HCT116 (cell line): ENCODE results near the gene NUP188.

Experiments used
- EZH2 ChIP-seq: fragments of 200-600 bp; sonication (generic); IDR thresholded peaks from 2 replicates; pipeline ENCODE4 v1.6.1; 2017; ENCODE audit warnings: antibody characterized with exemption, mixed run types
- EZH2phosphoT487 ChIP-seq: fragments of 200-600 bp; IDR thresholded peaks from 2 replicates; pipeline ENCODE4 v1.6.1; 2018; ENCODE audit warnings: antibody characterized with exemption, borderline replicate concordance
- FOSL1 ChIP-seq: IDR thresholded peaks from 2 replicates; pipeline ENCODE4 v1.6.1; 2012; ENCODE audit warnings: low read depth
- POLR2A ChIP-seq: IDR thresholded peaks from 2 replicates; pipeline ENCODE4 v1.7.0; 2011; ENCODE audit warnings: borderline replicate concordance; ENCODE audit not compliant: insufficient read depth, insufficient read length; ENCODE audit errors: extremely low read depth
- RAD21 ChIP-seq: IDR thresholded peaks from 2 replicates; pipeline ENCODE4 v1.6.1; 2012; ENCODE audit warnings: low read depth, mild to moderate bottlenecking
- YY1 ChIP-seq: IDR thresholded peaks from 2 replicates; pipeline ENCODE4 v1.6.1; 2011; ENCODE audit warnings: low read length, low read depth, moderate library complexity, mild to moderate bottlenecking; ENCODE audit not compliant: insufficient replicate concordance; ENCODE audit errors: extremely low read depth
- TF ChIP-seq, protein P1 (sequence below), 3 experiments: fragments of 200-600 bp in 1 of 3; sonication (generic) in 1 of 3; IDR thresholded peaks in 2 of 3; conservative IDR thresholded peaks in 1 of 3; 2 replicates each; pipeline ENCODE4 v1.5.1; 2012 to 2017; ENCODE audit warnings: low read depth in 2 of 3, low read length in 2 of 3, antibody characterized with exemption in 1 of 3, borderline replicate concordance in 1 of 3, control low read depth in 1 of 3, mild to moderate bottlenecking in 1 of 3, mixed read lengths in 1 of 3, mixed run types in 1 of 3, moderate library complexity in 1 of 3; ENCODE audit not compliant: insufficient read depth in 1 of 3

DNA sequence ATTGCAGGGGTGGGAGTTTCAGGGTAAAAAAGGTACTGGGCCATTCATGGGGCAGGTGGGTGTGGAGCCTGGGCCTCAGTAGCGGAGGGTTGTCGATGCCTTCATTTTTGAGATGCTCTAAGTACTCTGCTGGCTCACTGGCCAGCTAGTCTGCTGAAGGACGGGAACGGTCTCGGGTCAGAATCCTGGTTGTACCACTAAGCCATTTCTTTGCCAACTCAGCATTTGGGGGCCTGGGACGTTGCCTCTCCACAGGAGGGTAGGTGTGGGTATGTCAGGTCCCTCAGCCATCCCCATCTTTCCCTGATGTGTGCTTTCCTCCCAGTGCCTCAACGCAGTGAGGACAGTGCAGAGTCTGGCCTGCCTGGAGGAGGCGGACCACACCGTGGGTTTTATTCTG, 55.5 kb downstream of the NUP188 start:
- TF ChIP-seq POLR2A = no peak
- TF ChIP-seq, protein P1, sequence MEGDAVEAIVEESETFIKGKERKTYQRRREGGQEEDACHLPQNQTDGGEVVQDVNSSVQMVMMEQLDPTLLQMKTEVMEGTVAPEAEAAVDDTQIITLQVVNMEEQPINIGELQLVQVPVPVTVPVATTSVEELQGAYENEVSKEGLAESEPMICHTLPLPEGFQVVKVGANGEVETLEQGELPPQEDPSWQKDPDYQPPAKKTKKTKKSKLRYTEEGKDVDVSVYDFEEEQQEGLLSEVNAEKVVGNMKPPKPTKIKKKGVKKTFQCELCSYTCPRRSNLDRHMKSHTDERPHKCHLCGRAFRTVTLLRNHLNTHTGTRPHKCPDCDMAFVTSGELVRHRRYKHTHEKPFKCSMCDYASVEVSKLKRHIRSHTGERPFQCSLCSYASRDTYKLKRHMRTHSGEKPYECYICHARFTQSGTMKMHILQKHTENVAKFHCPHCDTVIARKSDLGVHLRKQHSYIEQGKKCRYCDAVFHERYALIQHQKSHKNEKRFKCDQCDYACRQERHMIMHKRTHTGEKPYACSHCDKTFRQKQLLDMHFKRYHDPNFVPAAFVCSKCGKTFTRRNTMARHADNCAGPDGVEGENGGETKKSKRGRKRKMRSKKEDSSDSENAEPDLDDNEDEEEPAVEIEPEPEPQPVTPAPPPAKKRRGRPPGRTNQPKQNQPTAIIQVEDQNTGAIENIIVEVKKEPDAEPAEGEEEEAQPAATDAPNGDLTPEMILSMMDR (IDR thresholded peaks at IDR 0.05 in 2 of 3, conservative IDR thresholded peaks at IDR 0.05 in 1 of 3; ENCODE audit: borderline replicate concordance in 1 of 3, insufficient read depth in 1 of 3, low read depth in 2 of 3, low read length in 2 of 3) = no peak
- TF ChIP-seq FOSL1 = no peak
- no peak for TF ChIP-seq EZH2
- TF ChIP-seq YY1 = no peak
- no peak for TF ChIP-seq EZH2phosphoT487
- TF ChIP-seq RAD21 = no peak
